NCI-H146 (cell line): Measurements from ENCODE around the gene GOLIM4.
"Not testable (repeated sequence)": the region's sequence is repeated elsewhere in the genome, so short reads cannot be mapped to it uniquely, and the experiment has no call there.

ENCODE experiments used
- DNase-seq: peaks from one replicate; lab custom pipeline; 2025; lab: John Stamatoyannopoulos, UW

Gene GOLIM4, protein sequence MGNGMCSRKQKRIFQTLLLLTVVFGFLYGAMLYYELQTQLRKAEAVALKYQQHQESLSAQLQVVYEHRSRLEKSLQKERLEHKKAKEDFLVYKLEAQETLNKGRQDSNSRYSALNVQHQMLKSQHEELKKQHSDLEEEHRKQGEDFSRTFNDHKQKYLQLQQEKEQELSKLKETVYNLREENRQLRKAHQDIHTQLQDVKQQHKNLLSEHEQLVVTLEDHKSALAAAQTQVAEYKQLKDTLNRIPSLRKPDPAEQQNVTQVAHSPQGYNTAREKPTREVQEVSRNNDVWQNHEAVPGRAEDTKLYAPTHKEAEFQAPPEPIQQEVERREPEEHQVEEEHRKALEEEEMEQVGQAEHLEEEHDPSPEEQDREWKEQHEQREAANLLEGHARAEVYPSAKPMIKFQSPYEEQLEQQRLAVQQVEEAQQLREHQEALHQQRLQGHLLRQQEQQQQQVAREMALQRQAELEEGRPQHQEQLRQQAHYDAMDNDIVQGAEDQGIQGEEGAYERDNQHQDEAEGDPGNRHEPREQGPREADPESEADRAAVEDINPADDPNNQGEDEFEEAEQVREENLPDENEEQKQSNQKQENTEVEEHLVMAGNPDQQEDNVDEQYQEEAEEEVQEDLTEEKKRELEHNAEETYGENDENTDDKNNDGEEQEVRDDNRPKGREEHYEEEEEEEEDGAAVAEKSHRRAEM

DNA sequence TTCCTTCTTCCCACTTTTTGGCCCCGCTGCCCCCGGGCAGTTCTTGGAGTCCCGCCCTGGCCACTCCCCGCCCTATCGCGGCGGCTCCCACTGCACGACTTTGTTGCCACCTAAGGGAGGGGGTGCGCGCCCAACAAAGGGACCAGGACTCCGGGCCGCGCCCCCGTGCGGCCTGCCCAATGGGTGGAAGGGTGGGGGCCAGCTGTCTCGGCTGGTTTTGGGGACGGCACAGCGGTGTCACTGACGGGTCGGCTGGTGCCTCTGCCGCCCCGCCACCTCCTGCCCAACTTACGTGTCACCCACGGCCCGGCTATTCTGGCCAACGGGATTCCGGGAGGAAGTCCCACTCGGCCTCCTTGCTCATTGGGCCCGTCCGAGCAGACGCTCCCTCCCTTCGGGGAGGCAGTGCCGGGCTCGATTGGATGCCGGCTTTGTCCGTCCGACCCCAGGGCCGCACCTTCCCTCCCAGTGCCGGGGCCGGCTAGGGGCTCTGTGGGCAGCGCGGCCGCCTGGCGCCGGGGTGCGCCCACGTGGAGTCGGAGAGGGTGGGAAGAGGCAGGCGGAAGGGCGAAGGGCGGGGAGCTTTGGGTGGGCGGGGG, at the start of gene GOLIM4:
GOLIM4 (minus strand) TSS at position 314 of the 599 bp plus-strand sequence. CDS start 639 bp downstream, outside the sequence.
- DNase-seq: peak; percentile 99

DNA sequence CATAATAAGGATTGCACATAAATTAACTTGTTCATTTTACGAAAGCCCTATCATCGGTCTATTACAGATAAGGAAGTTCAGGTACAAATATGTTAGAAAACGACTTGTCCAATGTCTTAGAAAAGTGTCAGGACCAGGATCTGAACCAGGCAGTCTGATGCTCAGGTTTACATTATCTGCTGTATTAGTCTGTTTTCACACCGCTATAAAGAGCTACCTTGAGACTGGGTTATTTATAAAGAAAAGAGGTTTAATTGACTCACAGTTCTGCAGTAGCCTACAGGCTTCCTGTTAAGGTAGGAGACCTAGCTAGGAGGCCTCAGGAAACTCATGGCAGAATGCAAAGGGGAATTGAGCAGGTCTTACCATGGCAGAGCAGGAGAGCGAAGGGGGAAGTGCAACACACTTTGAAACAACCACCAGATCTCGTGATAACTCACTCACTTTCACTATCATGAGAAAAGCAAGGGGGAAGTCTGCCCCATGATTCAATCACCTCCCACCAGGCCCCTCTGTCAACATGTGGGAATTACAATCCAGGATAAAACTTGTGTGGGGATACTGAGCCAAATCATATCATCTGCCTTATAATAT, 45.8 kb upstream of the GOLIM4 start:
- DNase-seq: no peak

DNA sequence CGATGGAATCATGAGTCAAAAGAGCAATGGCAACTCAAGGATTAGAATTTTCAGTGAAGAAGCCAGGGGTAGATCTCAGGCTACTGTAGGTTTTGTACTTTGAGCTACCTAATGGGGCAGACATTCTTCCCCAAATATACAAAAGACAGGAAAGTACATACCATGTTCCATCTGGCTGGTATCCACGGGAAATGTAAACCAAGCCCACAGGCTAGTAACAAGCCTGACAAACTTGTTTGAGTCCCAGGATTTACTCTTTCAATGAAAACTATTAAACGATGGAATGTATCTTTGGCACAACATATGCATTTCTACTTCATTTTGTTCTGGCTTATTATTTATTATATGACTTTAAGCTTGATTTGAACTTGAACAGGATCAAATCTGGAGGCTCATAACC, 44.2 kb upstream of the GOLIM4 start:
- no peak for DNase-seq

DNA sequence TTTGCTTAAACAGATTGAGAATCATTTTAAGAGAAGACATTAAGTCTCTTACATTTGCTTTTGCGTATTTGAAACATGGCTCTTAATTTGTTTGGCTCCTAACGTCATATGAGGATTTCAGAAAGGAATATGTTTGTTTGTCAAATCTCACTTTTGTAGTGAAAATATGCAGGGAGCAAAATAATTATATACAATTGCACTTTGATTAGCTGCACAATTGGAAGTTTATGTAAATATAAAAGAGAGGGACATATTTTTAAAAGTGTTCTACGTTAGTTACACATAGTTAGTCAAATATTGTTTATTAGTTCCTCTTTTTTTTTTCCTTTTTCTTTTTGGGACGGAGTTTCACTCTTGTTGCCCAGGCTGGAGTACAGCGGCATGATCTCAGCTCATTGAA, 42.7 kb upstream of the GOLIM4 start:
- DNase-seq: no peak

DNA sequence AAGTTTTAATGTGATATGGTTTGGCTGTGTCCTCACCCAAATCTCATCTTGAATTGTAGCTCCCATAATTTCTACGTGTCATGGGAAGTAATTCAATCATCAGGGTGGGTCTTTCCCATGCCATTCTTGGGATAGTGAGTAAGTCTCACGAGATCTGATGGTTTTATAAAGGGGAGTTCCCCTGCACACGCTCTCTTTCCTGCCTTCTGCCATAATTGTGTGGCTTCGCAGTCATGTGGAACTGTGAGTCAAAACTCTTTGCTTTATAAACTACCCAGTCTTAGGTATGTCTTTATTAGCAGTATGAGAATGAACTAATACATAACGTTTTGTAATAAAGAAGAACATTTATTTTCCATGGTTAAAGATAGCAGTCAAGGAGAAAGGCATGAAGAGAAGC, 39.2 kb upstream of the GOLIM4 start:
- no peak for DNase-seq

DNA sequence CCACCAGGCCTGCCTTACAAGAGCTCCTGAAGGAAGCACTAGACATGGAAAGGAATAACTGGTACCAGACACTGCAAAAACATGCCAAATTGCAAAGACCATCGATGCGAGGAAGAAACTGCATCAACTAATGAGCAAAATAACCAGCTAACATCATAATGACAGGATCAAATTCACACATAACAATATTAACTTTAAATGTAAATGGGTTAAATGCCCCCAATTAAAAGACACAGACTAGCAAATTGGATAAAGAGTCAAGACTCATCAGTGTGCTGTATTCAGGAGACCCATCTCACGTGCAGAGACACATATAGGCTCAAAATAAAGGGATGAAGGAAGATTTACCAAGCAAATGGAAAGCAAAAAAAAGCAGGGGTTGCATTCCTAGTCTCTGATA, 34.5 kb upstream of the GOLIM4 start:
- DNase-seq: not testable (repeated sequence)

DNA sequence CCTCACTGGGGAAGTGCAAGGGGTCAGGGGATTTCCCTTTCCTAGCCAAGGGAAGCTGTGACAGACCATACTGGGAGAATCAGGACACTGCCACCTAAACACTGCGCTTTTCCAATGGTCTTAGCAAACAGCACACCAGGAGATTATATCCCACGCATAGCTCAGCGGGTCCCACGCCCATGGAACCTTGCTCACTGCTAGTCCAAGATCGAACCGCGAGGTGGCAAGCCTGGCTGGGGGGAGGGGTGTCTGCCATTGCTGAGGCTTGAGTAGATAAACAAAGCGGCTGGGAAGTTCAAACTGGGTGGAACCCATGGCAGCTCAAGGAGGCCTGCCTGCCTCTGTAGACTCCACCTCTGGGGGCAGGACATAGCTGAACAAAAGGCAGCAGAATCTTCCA, 32.7 kb upstream of the GOLIM4 start:
- DNase-seq: not testable (repeated sequence)

DNA sequence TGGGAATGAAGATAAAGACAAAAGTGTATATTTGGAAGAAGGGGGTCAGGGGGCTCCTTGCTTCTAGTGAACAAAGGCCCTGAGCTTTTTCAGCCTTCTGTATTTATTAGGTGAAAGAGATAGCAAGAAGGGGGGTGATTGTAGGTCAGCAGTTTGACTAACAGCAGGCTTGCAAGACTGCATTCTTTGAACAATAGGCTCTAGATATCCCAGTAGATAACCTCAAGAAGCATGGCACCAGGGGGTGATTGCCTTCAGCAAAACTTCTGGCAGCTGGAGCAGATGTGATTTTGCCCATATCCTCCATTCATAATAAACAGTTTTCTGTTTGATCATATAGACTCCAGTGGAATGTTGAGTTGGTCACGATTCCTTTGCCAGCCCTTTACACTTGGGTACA, 31.7 kb upstream of the GOLIM4 start:
- DNase-seq: no peak

DNA sequence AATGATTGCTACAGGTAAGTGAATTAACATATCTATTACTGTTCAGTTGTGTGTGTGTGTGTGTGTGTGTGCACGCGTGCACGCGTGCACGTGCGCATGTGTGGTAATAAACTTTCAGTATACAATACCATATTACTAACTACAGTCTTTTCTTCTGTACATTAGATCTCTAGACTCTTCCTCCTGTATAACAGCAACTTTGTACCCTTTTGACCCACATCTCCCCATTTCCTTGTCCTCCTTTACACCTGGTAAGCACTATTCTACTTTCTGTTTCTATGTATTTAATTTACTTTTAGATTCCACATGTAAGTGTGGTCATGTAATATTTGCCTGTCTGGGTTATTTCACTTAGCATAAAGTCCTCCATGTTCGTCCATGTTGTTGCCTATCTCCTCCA, 29.1 kb upstream of the GOLIM4 start:
- DNase-seq: no peak

DNA sequence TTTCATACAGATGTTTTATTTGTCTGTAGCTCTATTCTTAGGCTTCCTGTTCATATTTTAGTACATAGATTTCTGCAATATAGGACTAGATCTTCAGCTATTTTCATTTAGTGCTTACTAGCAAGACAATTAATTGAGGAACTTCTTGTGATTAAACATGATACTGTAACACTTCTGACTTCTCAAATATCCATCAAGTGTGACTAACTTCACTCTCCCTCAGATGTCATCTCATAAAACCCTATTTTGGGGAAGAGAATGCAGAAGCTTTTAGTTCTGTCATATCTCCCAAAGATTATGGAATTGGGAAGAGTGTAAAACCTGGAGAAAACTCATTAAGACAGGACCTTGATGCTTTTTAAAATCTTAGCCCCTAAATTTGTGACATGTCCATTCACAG, 28.6 kb upstream of the GOLIM4 start:
- no peak for DNase-seq

DNA sequence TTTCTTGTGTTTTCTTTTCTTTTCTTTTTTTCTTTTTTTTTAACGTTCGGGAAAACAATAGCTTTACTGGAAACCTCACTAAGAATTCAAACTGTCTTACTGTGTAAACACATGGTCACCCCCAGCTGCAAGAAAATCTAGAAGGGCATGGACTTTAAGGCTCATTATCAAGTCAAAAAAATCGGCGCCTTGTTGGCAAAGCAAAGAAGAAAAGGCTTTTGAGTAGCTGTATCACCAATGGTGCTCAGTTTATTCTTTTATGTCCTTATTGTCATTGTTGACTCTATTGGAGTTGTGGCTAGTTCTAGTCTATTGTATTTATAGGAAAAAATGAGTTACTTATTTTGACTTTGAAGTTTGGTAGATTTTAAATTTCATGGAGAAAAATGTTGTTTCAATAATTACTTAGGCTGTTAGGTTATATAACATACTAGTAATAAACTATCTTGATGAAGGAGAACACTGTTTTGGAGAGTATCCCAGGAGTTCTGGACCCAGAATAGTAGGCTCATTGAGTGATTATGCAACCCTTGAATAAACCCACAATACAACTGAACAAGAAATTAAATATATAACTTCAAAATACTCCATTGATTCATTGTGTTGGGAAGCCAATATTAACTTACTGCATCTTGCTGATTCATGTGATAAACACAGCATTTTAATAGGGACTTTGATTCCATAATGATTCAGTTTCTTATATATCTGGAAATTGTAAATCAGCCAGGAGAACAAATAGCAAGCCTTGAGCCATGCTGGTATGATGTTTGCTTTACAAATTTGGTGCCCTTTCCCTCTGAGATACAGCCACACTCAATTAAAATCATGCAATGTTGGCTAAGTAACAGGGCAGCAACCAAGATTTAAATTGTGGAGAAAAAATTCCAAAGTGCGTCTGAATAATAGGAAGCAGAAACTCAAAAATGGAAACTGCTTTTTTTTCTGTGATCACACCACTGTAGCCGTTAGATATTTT, 27.8 kb upstream of the GOLIM4 start:
- DNase-seq: no peak

DNA sequence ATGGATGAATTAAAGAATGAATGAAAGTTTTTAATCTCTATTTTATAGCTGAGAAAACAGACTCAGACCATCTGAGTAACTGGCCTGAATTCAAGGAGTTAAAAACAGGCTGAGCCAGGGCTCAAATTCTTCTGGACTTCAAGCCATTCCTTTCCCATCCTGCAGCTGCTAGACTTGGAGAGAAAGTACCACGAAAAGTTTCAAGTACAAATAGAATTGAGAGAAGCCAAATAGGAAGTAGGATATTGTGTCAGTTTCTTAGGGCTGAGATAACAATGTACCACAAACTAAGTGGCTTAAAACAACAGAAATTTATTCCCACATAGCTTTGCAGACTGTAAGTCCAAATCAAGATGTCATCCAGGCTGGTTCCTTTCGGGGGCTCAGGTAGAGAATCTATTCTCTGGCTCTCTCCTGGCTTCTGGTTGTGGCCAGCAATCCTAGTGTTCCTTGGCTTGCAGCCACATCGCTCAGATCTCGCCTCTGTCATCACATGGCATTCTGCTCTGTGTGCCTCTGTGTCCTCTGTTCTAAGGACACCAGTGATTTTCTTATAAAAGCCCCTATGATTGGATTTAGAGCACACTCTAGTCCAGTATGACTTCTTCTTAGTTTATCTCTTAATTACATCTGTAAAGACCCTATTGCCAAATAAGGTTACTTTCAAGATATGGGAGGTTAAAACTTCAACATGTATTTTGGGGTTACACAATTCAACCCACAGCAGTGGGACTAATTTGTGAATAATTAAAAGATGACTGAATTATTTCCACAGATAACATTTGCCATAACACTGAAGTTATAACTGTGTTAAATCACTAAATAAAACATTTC, 25.7 kb upstream of the GOLIM4 start:
- no peak for DNase-seq

DNA sequence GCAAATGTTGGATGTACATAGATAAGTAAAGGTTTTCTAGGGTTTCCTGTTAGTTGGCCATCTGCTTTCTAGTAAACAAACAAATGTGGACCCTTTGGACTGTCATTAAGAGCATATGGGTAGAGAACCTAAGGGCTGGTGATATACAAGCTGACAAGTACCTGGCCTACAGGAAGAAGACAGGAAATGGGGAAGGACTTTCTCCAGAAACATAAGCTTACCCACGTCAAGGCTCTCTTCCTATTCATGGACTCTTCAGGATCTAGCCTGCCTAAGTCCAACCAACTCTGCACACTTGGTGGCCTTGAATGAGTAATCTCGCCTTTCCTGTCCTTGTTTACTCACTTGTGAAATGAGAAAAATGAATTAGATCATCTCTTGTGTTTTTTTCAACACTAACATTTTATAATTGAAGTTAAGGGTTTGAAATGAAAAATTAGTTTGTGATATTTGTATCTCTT, 22.2 kb upstream of the GOLIM4 start:
- DNase-seq: no peak

DNA sequence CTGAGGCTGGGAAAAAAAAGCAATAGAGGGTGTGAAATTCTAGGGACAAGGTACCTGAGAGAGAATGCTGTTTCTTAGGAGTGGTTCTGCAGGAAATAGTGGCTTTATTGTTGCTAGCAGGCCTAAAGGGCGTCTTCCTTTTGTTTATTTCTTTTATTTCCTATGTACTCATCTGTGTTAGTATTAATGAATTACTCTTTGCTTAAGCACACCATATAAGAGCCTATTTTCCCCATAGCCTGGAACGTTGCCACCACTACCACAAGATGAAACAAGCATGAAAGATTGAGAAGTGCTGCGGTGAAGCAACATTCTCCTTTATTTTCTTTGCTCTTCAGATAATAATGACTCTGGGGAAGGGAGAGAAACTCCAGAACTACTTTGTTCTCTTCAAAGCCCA, 21.3 kb upstream of the GOLIM4 start:
- no peak for DNase-seq

DNA sequence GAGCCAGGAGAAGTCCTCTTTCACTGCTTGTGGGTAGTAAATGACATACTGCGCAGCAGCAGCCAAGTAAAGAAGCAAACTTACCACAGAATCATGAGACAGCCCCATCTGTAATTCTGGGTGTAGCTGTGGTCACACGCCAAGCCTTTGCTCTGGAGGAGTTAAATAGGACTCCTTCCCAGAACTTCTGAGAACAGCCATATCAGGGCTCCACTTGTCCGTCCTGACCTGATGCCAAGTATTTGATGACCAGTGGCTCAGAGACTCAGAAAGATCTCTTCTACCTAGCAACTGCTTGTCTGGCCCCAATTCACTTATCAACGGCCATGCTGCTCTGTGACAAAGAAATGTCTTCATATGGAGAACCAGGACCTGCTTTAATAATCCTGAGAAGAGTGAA, 20.6 kb upstream of the GOLIM4 start:
- no peak for DNase-seq

DNA sequence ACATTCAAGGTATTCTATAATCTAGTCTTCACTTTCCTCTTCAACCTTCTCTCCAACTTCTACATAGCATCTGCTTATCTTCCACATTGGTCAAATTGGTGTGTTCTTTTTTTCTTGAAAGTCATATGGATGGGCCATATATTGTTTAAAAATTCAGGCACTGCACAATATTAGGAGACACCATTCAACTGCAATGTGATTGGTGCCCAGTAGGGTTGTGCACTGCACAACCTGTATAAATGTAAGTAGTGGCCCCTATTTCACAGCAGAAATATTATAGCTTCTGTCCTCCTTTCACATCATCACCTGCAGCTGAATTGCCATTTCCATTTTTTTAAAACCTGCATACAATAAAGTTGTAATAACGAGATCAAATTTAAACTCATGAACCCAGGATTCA, 18.1 kb upstream of the GOLIM4 start:
- DNase-seq: no peak

DNA sequence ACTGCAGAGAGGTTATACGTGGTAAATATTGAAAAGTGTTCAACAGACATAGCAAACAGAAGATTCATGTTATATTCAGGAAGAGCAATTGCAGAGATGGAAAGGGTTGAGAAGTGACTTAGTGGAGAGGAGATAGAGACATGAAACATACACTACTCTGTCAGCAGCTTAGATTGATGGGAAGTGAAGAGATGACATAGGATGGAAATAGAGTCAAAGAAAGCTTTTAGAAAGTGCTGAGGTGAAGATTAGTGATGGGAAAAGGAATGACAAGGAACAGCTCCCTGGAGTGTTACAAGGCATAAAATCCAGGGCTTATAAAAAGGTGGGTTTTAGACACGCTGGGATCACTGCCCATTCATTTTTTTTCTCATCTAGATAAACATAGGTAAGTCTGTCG, 17.2 kb upstream of the GOLIM4 start:
- DNase-seq: no peak

DNA sequence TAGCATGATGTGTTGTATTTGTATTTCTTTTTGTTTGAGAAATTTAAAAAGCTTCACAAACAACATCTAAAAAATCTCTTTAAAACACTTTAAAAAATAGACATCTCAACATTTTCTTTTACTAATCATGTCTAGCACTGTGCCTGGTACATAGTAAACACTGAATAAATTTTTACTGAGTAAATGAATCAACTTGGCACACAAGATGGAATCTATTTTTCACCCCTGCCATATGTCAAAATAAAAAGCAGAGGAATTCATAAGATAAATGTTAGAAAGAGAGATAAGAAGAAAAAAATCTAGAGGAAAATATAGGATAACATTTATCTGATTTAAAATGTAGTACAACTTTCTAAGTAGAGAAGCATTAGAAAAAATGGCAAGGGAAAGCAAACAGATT, 8.6 kb upstream of the GOLIM4 start:
- no peak for DNase-seq

DNA sequence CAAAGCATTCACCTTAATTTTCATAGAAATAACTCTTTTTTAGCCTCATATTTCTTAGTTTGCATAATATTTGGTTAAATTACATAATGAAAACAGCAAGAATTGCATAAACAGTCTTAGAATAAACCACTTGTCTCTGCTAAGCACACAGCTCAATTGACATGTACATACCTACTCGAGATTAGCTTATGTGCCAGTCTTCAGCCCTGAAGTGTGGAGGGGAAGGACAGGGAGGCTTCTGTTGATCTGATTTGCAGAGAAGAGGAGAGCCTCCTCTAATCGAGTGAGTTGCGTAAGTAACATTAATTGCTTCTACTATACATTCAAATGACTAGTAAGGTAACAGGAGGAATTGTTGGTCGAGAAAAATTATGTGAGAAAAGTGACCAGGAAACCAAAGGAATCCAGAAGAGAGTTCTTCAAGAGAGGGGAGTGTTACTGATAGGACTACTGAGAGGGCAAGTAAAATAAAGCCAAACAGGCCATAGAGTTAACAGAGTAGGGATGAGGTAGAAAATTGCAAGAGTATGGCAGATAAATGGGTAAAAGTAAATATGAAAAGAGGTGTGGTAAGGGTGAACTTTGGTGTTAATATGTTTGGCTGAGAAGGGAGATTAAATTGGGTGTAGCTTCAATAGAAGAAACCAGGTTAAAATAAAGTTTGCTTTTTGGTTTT, 7.1 kb upstream of the GOLIM4 start:
- no peak for DNase-seq
